ENCODE data around the gene ABCC11.

The ABCC11 gene

GRCh38 chr16:48128769-48129168, 118.6 kb downstream of the ABCC11 start:
- DNase-seq (ENCODE audit: low spot score) = no peak
- in situ Hi-C loops (cut with MboI; ENCODE audit: low pct_unique_long_range_greater_than_20kb, low sequenced_read_pairs, unreplicated experiment) = no loop called here
- TF ChIP-seq CTCF (IDR thresholded peaks at IDR 0.05; ENCODE audit: extremely low read depth, insufficient read depth, missing control alignments) = no peak

- DNase-seq (ENCODE audit: low spot score) = no peak
- TF ChIP-seq CTCF (IDR thresholded peaks at IDR 0.05; ENCODE audit: extremely low read depth, insufficient read depth, missing control alignments) = no peak
- in situ Hi-C loops (cut with MboI; ENCODE audit: low pct_unique_long_range_greater_than_20kb, low sequenced_read_pairs, unreplicated experiment) = no loop called here
Observed at GRCh38 chr16:48126801-48127644, 120.3 kb downstream of the ABCC11 start.

- no peak for TF ChIP-seq CTCF (IDR thresholded peaks at IDR 0.05; ENCODE audit: extremely low read depth, insufficient read depth, missing control alignments)
- in situ Hi-C loops (cut with MboI; ENCODE audit: low pct_unique_long_range_greater_than_20kb, low sequenced_read_pairs, unreplicated experiment) = no loop called here
- DNase-seq (ENCODE audit: low spot score) = no peak
Observed at GRCh38 chr16:48125888-48126287, 121.5 kb downstream of the ABCC11 start.

GRCh38 chr16:48124266-48124665, 123.1 kb downstream of the ABCC11 start:
- DNase-seq (ENCODE audit: low spot score) = no peak
- TF ChIP-seq CTCF (IDR thresholded peaks at IDR 0.05; ENCODE audit: extremely low read depth, insufficient read depth, missing control alignments) = no peak
- in situ Hi-C loops (cut with MboI; ENCODE audit: low pct_unique_long_range_greater_than_20kb, low sequenced_read_pairs, unreplicated experiment) = no loop called here

- peak; percentile 62 for DNase-seq (ENCODE audit: low spot score)
- in situ Hi-C loops (cut with MboI; ENCODE audit: low pct_unique_long_range_greater_than_20kb, low sequenced_read_pairs, unreplicated experiment) = no loop called here
- no peak for TF ChIP-seq CTCF (IDR thresholded peaks at IDR 0.05; ENCODE audit: extremely low read depth, insufficient read depth, missing control alignments)
Observed at GRCh38 chr16:48123104-48123788, 124.1 kb downstream of the ABCC11 start.

- DNase-seq (ENCODE audit: low spot score) = no peak
- in situ Hi-C loops (cut with MboI; ENCODE audit: low pct_unique_long_range_greater_than_20kb, low sequenced_read_pairs, unreplicated experiment) = no loop called here
- no peak for TF ChIP-seq CTCF (IDR thresholded peaks at IDR 0.05; ENCODE audit: extremely low read depth, insufficient read depth, missing control alignments)
Observed at GRCh38 chr16:48121276-48121675, 126.1 kb downstream of the ABCC11 start.

All from GM13977 (cell line).